A549 treated with AZD9567 at 1 μM for 4 hours (cell line): ENCODE data around the gene CLEC19A. TPM values are rescaled to one million over a fixed set of nuclear protein-coding genes. Genes with fewer than 3 reads are reported as not detected.

Experiments used
- total RNA-seq: library from RNA; stranded (reverse); fragments of 200-300 nt; extraction: Qiagen RNA extraction; gene quantifications from 5 replicates; pipeline ENCODE4 v1.2.3, GENCODE V29; 2022; ENCODE audit not compliant: insufficient read depth

Gene CLEC19A
- total RNA-seq = 0.05 to 0.12 TPM (median 0.09 TPM) in 4 of 5 replicates, not detected in the other

DNA sequence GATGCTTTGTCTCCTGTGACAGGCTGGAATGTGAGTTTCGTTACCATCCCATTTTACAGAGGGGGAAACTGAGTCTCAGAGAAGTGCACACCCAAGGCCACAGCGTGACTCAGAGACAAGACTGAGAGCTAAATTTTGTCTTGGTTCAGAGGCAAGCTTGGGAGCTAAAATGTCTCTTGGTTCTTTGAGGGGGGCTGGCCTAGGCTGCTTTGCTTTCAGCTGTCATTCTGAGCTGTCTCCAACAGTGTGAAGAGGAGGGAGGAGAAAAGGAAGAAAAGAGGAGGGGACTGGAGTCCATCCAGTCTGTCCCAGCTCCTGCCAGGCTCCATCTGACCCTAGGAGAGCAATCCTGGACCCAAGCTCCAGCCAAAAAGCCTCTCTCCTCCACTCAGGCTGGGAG, at the start of gene CLEC19A:
Gene CLEC19A (plus strand): TSS at position 301 of the 400 bp plus-strand sequence. CDS start 121 bp downstream, outside the sequence.

Other genes with a start within 250 kb of the CLEC19A start
- gene COQ7, start 218.1 kb upstream of the CLEC19A start, total RNA-seq = 21.0 to 27.3 TPM (median 24.4 TPM) in 5 replicates
- 11.5 to 17.7 TPM (median 16.6 TPM) in 5 replicates for gene ITPRIPL2, start 171.8 kb upstream of the CLEC19A start, total RNA-seq
- gene SYT17, start 117.5 kb upstream of the CLEC19A start, total RNA-seq = 9.0 to 21.1 TPM (median 10.4 TPM) in 5 replicates
- gene TMC5, start 132.2 kb downstream of the CLEC19A start, total RNA-seq = 3.2 to 5.8 TPM (median 4.7 TPM) in 5 replicates
- 70.5 to 80.9 TPM (median 73.0 TPM) in 5 replicates for gene GDE1, start 236.4 kb downstream of the CLEC19A start, total RNA-seq
- gene CCP110, start 238.2 kb downstream of the CLEC19A start, total RNA-seq = 7.5 to 10.3 TPM (median 10.1 TPM) in 5 replicates